H9 (cell line): ENCODE measurements around the gene CSNK2A2. TPM values are rescaled to one million over a fixed set of nuclear protein-coding genes. Genes with fewer than 3 reads are reported as not detected.

Experiments used
- DNase-seq: peaks from one replicate; pipeline ENCODE4 v3.0.0-alpha.2; 2017
- H2AFZ ChIP-seq: one replicate; pipeline ENCODE4 v1.6.1; 2013; ENCODE audit warnings: mild to moderate bottlenecking, low read length, control low read depth, moderate library complexity
- H2AK5ac ChIP-seq: 2 replicates; pipeline ENCODE4 v1.6.1; 2013; ENCODE audit warnings: low read length, control low read depth, mixed read lengths; ENCODE audit not compliant: insufficient read length
- H2BK120ac ChIP-seq: one replicate; pipeline ENCODE4 v1.6.1; 2013; ENCODE audit warnings: low read depth, mild to moderate bottlenecking, low read length, control low read depth, inconsistent platforms; ENCODE audit not compliant: poor library complexity, severe bottlenecking
- H2BK12ac ChIP-seq: 2 replicates; pipeline ENCODE4 v1.6.1; 2013; ENCODE audit warnings: low read length, control low read depth, mixed read lengths, low read depth; ENCODE audit not compliant: insufficient read length
- H2BK15ac ChIP-seq: 2 replicates; pipeline ENCODE4 v1.6.1; 2013; ENCODE audit warnings: low read depth, low read length, control low read depth
- H2BK20ac ChIP-seq: one replicate; pipeline ENCODE4 v1.6.1; 2013; ENCODE audit warnings: low read depth, mild to moderate bottlenecking, low read length, control low read depth, inconsistent platforms; ENCODE audit not compliant: poor library complexity, severe bottlenecking
- H2BK5ac ChIP-seq: 2 replicates; pipeline ENCODE4 v1.6.1; 2013; ENCODE audit warnings: low read length, control low read depth, mixed read lengths; ENCODE audit not compliant: insufficient read length
- H3K14ac ChIP-seq: 2 replicates; pipeline ENCODE4 v1.6.1; 2013; ENCODE audit warnings: low read length, control low read depth; ENCODE audit not compliant: insufficient read depth
- H3K18ac ChIP-seq: 2 replicates; pipeline ENCODE4 v1.6.1; 2013; ENCODE audit warnings: low read depth, mild to moderate bottlenecking, mixed read lengths, low read length, control low read depth; ENCODE audit not compliant: insufficient read length
- H3K23ac ChIP-seq: 2 replicates; pipeline ENCODE4 v1.6.1; 2013; ENCODE audit warnings: low read length, control low read depth, mixed read lengths, low read depth; ENCODE audit not compliant: insufficient read length
- H3K23me2 ChIP-seq: 2 replicates; pipeline ENCODE4 v1.6.1; 2013; ENCODE audit warnings: low read depth, mild to moderate bottlenecking, mixed read lengths, low read length, control low read depth; ENCODE audit not compliant: insufficient read length, poor library complexity, severe bottlenecking
- H3K27ac ChIP-seq: 2 replicates; pipeline ENCODE4 v1.5.1; 2013; ENCODE audit warnings: low read length, control low read depth, mixed read lengths, low read depth; ENCODE audit not compliant: insufficient read length
- H3K27me3 ChIP-seq: 2 replicates; pipeline ENCODE4 v1.6.1; 2013; ENCODE audit warnings: low read length, control low read depth, inconsistent platforms; ENCODE audit not compliant: insufficient read depth
- H3K4ac ChIP-seq: 2 replicates; pipeline ENCODE4 v1.6.1; 2013; ENCODE audit warnings: low read depth, mild to moderate bottlenecking, control low read depth, inconsistent platforms, low read length, moderate library complexity
- H3K4me1 ChIP-seq: 2 replicates; pipeline ENCODE4 v1.6.1; 2013; ENCODE audit warnings: low read length, control low read depth, inconsistent platforms; ENCODE audit not compliant: insufficient read depth
- H3K4me2 ChIP-seq: 2 replicates; pipeline ENCODE4 v1.6.1; 2013; ENCODE audit warnings: low read length, control low read depth, mixed read lengths; ENCODE audit not compliant: insufficient read length, insufficient read depth
- H3K56ac ChIP-seq: 2 replicates; pipeline ENCODE4 v1.6.1; 2013; ENCODE audit warnings: low read depth, mild to moderate bottlenecking, mixed read lengths, low read length, control low read depth; ENCODE audit not compliant: insufficient read length
- H3K79me1 ChIP-seq: 2 replicates; pipeline ENCODE4 v1.6.1; 2013; ENCODE audit warnings: low read depth, mild to moderate bottlenecking, moderate library complexity, low read length, control low read depth, inconsistent platforms; ENCODE audit not compliant: insufficient read depth, poor library complexity, severe bottlenecking
- H3K79me2 ChIP-seq: 2 replicates; pipeline ENCODE4 v1.6.1; 2013; ENCODE audit warnings: low read length, control low read depth, inconsistent platforms; ENCODE audit not compliant: insufficient read depth
- H3K9ac ChIP-seq: 2 replicates; pipeline ENCODE4 v1.6.1; 2013; ENCODE audit warnings: low read length, control low read depth, mixed read lengths; ENCODE audit not compliant: insufficient read length; ENCODE audit errors: extremely low read depth
- H3K9me3 ChIP-seq: one replicate; pipeline ENCODE4 v1.6.1; 2013; ENCODE audit warnings: low read depth, low read length, inconsistent platforms; ENCODE audit not compliant: control insufficient read depth
- H3T11ph ChIP-seq: one replicate; pipeline ENCODE4 v1.6.1; 2013; ENCODE audit warnings: mild to moderate bottlenecking, low read length, control low read depth, inconsistent platforms
- H4K20me1 ChIP-seq: one replicate; pipeline ENCODE4 v1.6.1; 2013; ENCODE audit not compliant: control insufficient read depth, insufficient read length, insufficient read depth
- H4K5ac ChIP-seq: 2 replicates; pipeline ENCODE4 v1.6.1; 2013; ENCODE audit warnings: low read depth, mild to moderate bottlenecking, mixed read lengths, low read length, control low read depth; ENCODE audit not compliant: insufficient read length
- H4K8ac ChIP-seq: replicated peaks from 2 replicates; pipeline ENCODE4 v1.6.1; 2013; ENCODE audit warnings: low read length, control low read depth, mixed read lengths, low read depth; ENCODE audit not compliant: insufficient read length
- H4K91ac ChIP-seq: 2 replicates; pipeline ENCODE4 v1.6.1; 2013; ENCODE audit warnings: low read depth, mild to moderate bottlenecking, moderate library complexity, mixed read lengths, low read length, control low read depth; ENCODE audit not compliant: insufficient read length
- H3K27ac Mint-ChIP-seq, 3 experiments: 2 replicates in 2 of 3; 3 replicates in 1 of 3; pipeline ENCODE4 v1.8.0; 2020 to 2021; ENCODE audit warnings: mixed read lengths in 3 of 3, mild to moderate bottlenecking in 1 of 3, moderate library complexity in 1 of 3
- H3K27me3 Mint-ChIP-seq: 2 replicates; pipeline ENCODE4 v1.8.0; 2021; ENCODE audit warnings: low read depth, mild to moderate bottlenecking, moderate library complexity, mixed read lengths
- H3K36me3 Mint-ChIP-seq, 3 experiments: 2 replicates in 2 of 3; 3 replicates in 1 of 3; pipeline ENCODE4 v1.8.0; 2020 to 2021; ENCODE audit warnings: low read depth in 3 of 3, mixed read lengths in 3 of 3; ENCODE audit not compliant: insufficient read depth in 1 of 3
- H3K4me1 Mint-ChIP-seq, 2 experiments: 2 replicates each; pipeline ENCODE4 v1.8.0; 2020; ENCODE audit warnings: mixed read lengths in 2 of 2
- H3K4me3 Mint-ChIP-seq, 2 experiments: 2 replicates in 1 of 2; 3 replicates in 1 of 2; pipeline ENCODE4 v1.8.0; 2020 to 2021; ENCODE audit warnings: mild to moderate bottlenecking in 2 of 2, mixed read lengths in 2 of 2, moderate library complexity in 1 of 2
- H3K9me3 Mint-ChIP-seq, 2 experiments: 2 replicates in 1 of 2; 3 replicates in 1 of 2; pipeline ENCODE4 v1.8.0; 2020; ENCODE audit warnings: mild to moderate bottlenecking in 2 of 2, mixed read lengths in 2 of 2, moderate library complexity in 1 of 2
- CTCF ChIP-seq: fragments of 200-600 bp; sonication (generic); conservative IDR thresholded peaks from 3 replicates; pipeline ENCODE4 v1.8.0; 2021; ENCODE audit warnings: antibody characterized with exemption, mild to moderate bottlenecking
- WGBS: extraction: QIAGEN DNeasy Blood & Tissue Kit; methylation state at CpG from one replicate; pipeline ENCODE4 v1.1.7; 2013; ENCODE audit warnings: missing lambda C conversion rate, low lambda C conversion rate, mixed read lengths; ENCODE audit not compliant: insufficient read length; ENCODE audit errors: extremely low coverage; 5-methylcytosine and 5-hydroxymethylcytosine counted together
- total RNA-seq: library from RNA; stranded (reverse); gene quantifications from 2 replicates; pipeline ENCODE4 v1.2.1, GENCODE V29; 2021

CSNK2A2 gene
- total RNA-seq, 1 experiment from 2014 or later, result 134 TPM

- Histone ChIP-seq H3K79me2 (peaks cover 25% of the 10 kb centered on the region), H3K18ac (no peak overlapping the region), H2BK12ac (no peak overlapping the region), H3K4me2 (peak overlapping the region; percentile 86), H2AFZ (no peak overlapping the region), H2AK5ac (no peak overlapping the region), H3K27ac (no peak overlapping the region), H4K20me1 (no peaks in the 10 kb centered on the region), H2BK20ac (no peak overlapping the region), H3K27me3 (no peaks in the 10 kb centered on the region), H3K23ac (no peak overlapping the region), H3K4ac (no peak overlapping the region), H3K9ac (peak overlapping the region; percentile 60), H3K56ac (no peak overlapping the region), H3K23me2 (peaks cover 6% of the 10 kb centered on the region), H2BK5ac (no peak overlapping the region), H3K4me1 (peaks cover 10% of the 10 kb centered on the region), H4K91ac (no peak overlapping the region), H3T11ph (no peak overlapping the region), H4K5ac (no peak overlapping the region), H4K8ac (no peak overlapping the region), H2BK120ac (no peak overlapping the region), H3K14ac (peak overlapping the region; percentile 91), H2BK15ac (no peak overlapping the region), H3K79me1 (peaks cover 12% of the 10 kb centered on the region), H3K9me3 (no peaks in the 10 kb centered on the region)
- peak overlapping the region; percentile 72 to 97 (median 83); a peak in 5 of 7 replicates for H3K27ac Mint-ChIP-seq
- no CpG with 5 or more reads among the region's 25 CpGs for WGBS
- no peaks in the 10 kb centered on the region for H3K36me3 Mint-ChIP-seq
- peak; percentile 54 for DNase-seq
- no peak for TF ChIP-seq CTCF
- H3K9me3 Mint-ChIP-seq, result no peaks in the 10 kb centered on the region; a peak in 1 of 5 replicates
- H3K4me3 Mint-ChIP-seq, result peak overlapping the region; percentile 89 to 94
- H3K4me1 Mint-ChIP-seq, result peaks cover 29 to 30% of the 10 kb centered on the region in 2 experiments
- H3K27me3 Mint-ChIP-seq, result no peaks in the 10 kb centered on the region
Observed at GRCh38 chr16:58128711-58129096, 69.2 kb downstream of the CSNK2A2 start.
